AG04449 (cell line): Measurements from ENCODE around the gene ANKRD52.
"Not testable (repeated sequence)": the region's sequence is repeated elsewhere in the genome, so short reads cannot be mapped to it uniquely, and the experiment has no call there.

Source experiments
- CTCF ChIA-PET: fragments of 350-600 bp; formaldehyde crosslinking; extraction: SDS; loops from one replicate; lab custom pipeline; 2021; ENCODE audit warnings: antibody characterized with exemption; lab: Yijun Ruan, JAX
- POLR2A ChIA-PET: fragments of 400-600, 350-600 bp; formaldehyde crosslinking; extraction: SDS; loops from one replicate; lab custom pipeline; 2020; ENCODE audit warnings: antibody characterized with exemption, inconsistent platforms; lab: Yijun Ruan, JAX
- DNase-seq: peaks from one replicate; pipeline ENCODE4 v3.0.0-alpha.2; 2010; ENCODE audit warnings: low read depth, low spot score
- H3K4me3 ChIP-seq: 2 replicates; pipeline ENCODE4 v1.5.1; 2011; ENCODE audit warnings: low read depth, mild to moderate bottlenecking, control low read depth, low read length
- CTCF ChIP-seq: IDR thresholded peaks from one replicate; pipeline ENCODE4 v1.5.1; 2011; ENCODE audit warnings: mild to moderate bottlenecking, moderate library complexity, low read length, control low read depth, inconsistent platforms; ENCODE audit not compliant: insufficient read depth; ENCODE audit errors: missing control alignments

ANKRD52 gene

GRCh38 chr12:56293795-56294194, 35.6 kb upstream of the ANKRD52 start:
- ChIA-PET CTCF (interaction anchor here (1.0 to 1.4 kb wide), 3 partner anchors 16 to 170 kb away, joined by 3 to 5 read pairs (median 4); partner anchors contain the start of gene ANKRD52), POLR2A (no interaction called here)
- no peak for DNase-seq
- TF ChIP-seq CTCF = no peak
- H3K4me3 ChIP-seq = no peak overlapping the region

- no peak overlapping the region for H3K4me3 ChIP-seq
- no peak for DNase-seq
- POLR2A ChIA-PET = no interaction called here
- CTCF ChIA-PET = interaction anchor here (0.6 to 3.0 kb wide), 6 partner anchors 9 to 176 kb away, joined by 3 to 10 read pairs (median 3); partner anchors contain the start of gene ANKRD52
- no peak for TF ChIP-seq CTCF
Observed at GRCh38 chr12:56288705-56289387, 30.7 kb upstream of the ANKRD52 start.

GRCh38 chr12:56286044-56286830, 28.1 kb upstream of the ANKRD52 start:
- CTCF ChIA-PET = interaction anchor here (0.8 to 1.9 kb wide), 10 partner anchors 10 to 178 kb away, joined by 3 to 5 read pairs (median 3); partner anchors contain the start of genes COQ10A and SMARCC2
- DNase-seq = no peak
- H3K4me3 ChIP-seq = no peak overlapping the region
- POLR2A ChIA-PET = interaction anchor here (0.6 to 1.1 kb wide), 2 partner anchors 19 to 64 kb away, joined by 3 read pairs; partner anchors contain the start of genes COQ10A and RNF41
- TF ChIP-seq CTCF = no peak

- DNase-seq, H3K4me3 ChIP-seq: not testable (repeated sequence)
- CTCF ChIA-PET = interaction anchor here (0.9 to 2.1 kb wide), 4 partner anchors 13 to 95 kb away, joined by 3 to 8 read pairs (median 6); partner anchors contain the start of genes COQ10A and SMARCC2
- POLR2A ChIA-PET = interaction anchor here (0.6 to 1.2 kb wide), 2 partner anchors 17 to 73 kb away, joined by 4 to 7 read pairs; no protein-coding TSS in a partner anchor
Observed at GRCh38 chr12:56284263-56284662, 26.1 kb upstream of the ANKRD52 start.

GRCh38 chr12:56282579-56282978, 24.4 kb upstream of the ANKRD52 start:
- TF ChIP-seq CTCF = no peak
- no peak for DNase-seq
- CTCF ChIA-PET = interaction anchor here (2.1 kb wide), 1 partner anchor 15 kb away, joined by 8 read pairs; the partner anchor contains the start of gene COQ10A
- POLR2A ChIA-PET = interaction anchor here (0.7 kb wide), 1 partner anchor 14 kb away, joined by 3 read pairs; no protein-coding TSS in a partner anchor
- no peak overlapping the region for H3K4me3 ChIP-seq

GRCh38 chr12:56282030-56282429, 23.8 kb upstream of the ANKRD52 start:
- POLR2A ChIA-PET = interaction anchor here (0.7 kb wide), 1 partner anchor 13 kb away, joined by 3 read pairs; no protein-coding TSS in a partner anchor
- no peak for TF ChIP-seq CTCF
- H3K4me3 ChIP-seq = no peak overlapping the region
- no peak for DNase-seq
- CTCF ChIA-PET = interaction anchor here (2.1 kb wide), 1 partner anchor 15 kb away, joined by 8 read pairs; the partner anchor contains the start of gene COQ10A
